HEK293 (cell line): ENCODE results near the gene MAP3K13.

Experiments
- MYNN ChIP-seq: fragments of 450-650 bp; formaldehyde crosslinking; IDR thresholded peaks from 2 replicates; pipeline ENCODE4 v1.5.1; 2016; ENCODE audit warnings: missing biosample characterization, missing genetic modification characterization, borderline replicate concordance
- ZNF747 ChIP-seq: fragments of 450-650 bp; formaldehyde crosslinking; IDR thresholded peaks from 2 replicates; pipeline ENCODE4 v1.5.1; 2016; ENCODE audit warnings: missing biosample characterization, missing genetic modification characterization
- ZSCAN16 ChIP-seq: fragments of 450-650 bp; formaldehyde crosslinking; IDR thresholded peaks from 2 replicates; pipeline ENCODE4 v1.5.1; 2016; ENCODE audit warnings: missing biosample characterization, missing genetic modification characterization
- TF ChIP-seq, protein P1 (sequence below): fragments of 450-650 bp; formaldehyde crosslinking; IDR thresholded peaks from 2 replicates; pipeline ENCODE4 v1.5.1; 2016; ENCODE audit warnings: missing biosample characterization, missing genetic modification characterization

DNA sequence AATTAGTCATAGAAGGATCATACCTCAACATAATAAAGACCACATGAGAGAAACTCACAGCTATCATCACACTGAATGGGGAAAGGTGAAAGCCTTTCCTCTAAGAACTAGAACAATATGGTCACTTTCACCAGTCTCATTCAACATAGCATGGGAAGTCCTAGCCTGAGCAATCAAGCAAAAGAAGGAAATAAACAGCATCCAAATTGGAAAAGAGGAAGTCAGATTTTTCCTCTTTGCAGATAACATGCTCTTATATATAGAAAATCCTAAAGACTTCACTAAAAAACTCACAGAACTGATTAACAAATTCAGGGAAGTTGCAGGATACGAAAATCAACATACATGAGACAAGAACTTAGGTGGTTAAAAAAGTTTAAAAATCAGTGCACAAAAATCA, 24.7 kb downstream of the MAP3K13 start:
- TF ChIP-seq ZSCAN16 (tag by site-specific recombination), result no peak
- TF ChIP-seq MYNN (tag by site-specific recombination), result no peak
- TF ChIP-seq ZNF747, result no peak
- TF ChIP-seq, protein P1, sequence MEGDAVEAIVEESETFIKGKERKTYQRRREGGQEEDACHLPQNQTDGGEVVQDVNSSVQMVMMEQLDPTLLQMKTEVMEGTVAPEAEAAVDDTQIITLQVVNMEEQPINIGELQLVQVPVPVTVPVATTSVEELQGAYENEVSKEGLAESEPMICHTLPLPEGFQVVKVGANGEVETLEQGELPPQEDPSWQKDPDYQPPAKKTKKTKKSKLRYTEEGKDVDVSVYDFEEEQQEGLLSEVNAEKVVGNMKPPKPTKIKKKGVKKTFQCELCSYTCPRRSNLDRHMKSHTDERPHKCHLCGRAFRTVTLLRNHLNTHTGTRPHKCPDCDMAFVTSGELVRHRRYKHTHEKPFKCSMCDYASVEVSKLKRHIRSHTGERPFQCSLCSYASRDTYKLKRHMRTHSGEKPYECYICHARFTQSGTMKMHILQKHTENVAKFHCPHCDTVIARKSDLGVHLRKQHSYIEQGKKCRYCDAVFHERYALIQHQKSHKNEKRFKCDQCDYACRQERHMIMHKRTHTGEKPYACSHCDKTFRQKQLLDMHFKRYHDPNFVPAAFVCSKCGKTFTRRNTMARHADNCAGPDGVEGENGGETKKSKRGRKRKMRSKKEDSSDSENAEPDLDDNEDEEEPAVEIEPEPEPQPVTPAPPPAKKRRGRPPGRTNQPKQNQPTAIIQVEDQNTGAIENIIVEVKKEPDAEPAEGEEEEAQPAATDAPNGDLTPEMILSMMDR (tag by site-specific recombination), result no peak
